Ovary (tissue), 3 donors: Measurements from ENCODE around the gene DUSP16.

ENCODE experiments used
- CTCF ChIP-seq, 3 donors: fragments of 450-650 bp in 2 of 3; fragments of 200-600 bp in 1 of 3; IDR thresholded peaks; one replicate each; pipeline versions ENCODE4 v1.5.1 to v1.8.0; 2016 to 2022; ENCODE audit warnings: antibody characterized with exemption in 3 of 3, mild to moderate bottlenecking in 1 of 3
- POLR2A ChIP-seq: fragments of 450-650 bp; IDR thresholded peaks from one replicate; pipeline ENCODE4 v1.6.1; 2017; ENCODE audit warnings: antibody characterized with exemption, mild to moderate bottlenecking, moderate library complexity
- donor health status: DM: no; HTN: no; CAD: no.

- TF ChIP-seq POLR2A (no peak), CTCF (IDR thresholded peaks at IDR 0.05) (no peak)
These were observed 137.7 kb downstream of the DUSP16 start for GRCh38 chr12:12425001-12425400.
